WTC11 (cell line): ENCODE data around the gene TP53BP2. TPM values are rescaled to one million over a fixed set of nuclear protein-coding genes. Genes with fewer than 3 reads are reported as not detected.

Source experiments
- ATAC-seq: fragments of 200-7000 bp; cut with Tn5 transposase; 2 replicates; pipeline ENCODE4 v1.10.0; 2021; ENCODE audit warnings: mild to moderate bottlenecking, moderate library complexity
- CTCF ChIA-PET: fragments of 300-600 bp; sonication (Branson Sonifier 250); formaldehyde crosslinking; loops from one replicate; lab custom pipeline; 2021; ENCODE audit warnings: antibody characterized with exemption; lab: Charles Lee
- POLR2A ChIA-PET: fragments of 350-600 bp; sonication (Branson Sonifier 250); formaldehyde crosslinking; loops from one replicate; lab custom pipeline; 2021; ENCODE audit warnings: antibody characterized with exemption; lab: Charles Lee
- DNase-seq: peaks from one replicate; pipeline ENCODE4 v3.0.0; 2021; ENCODE audit warnings: low spot score
- H3K27ac Mint-ChIP-seq: 2 replicates; pipeline ENCODE4 v1.8.0; 2021; ENCODE audit warnings: mixed read lengths
- H3K27me3 Mint-ChIP-seq: 2 replicates; pipeline ENCODE4 v1.8.0; 2021; ENCODE audit warnings: low read depth, mild to moderate bottlenecking, moderate library complexity, mixed read lengths
- H3K36me3 Mint-ChIP-seq: 2 replicates; pipeline ENCODE4 v1.8.0; 2021; ENCODE audit warnings: mixed read lengths
- H3K4me1 Mint-ChIP-seq: 2 replicates; pipeline ENCODE4 v1.8.0; 2022; ENCODE audit warnings: mixed read lengths
- H3K4me3 Mint-ChIP-seq: 2 replicates; pipeline ENCODE4 v1.8.0; 2021; ENCODE audit warnings: mild to moderate bottlenecking, moderate library complexity, mixed read lengths
- H3K9me3 Mint-ChIP-seq: 2 replicates; pipeline ENCODE4 v1.8.0; 2021; ENCODE audit warnings: mixed read lengths
- AR ChIP-seq: fragments of 250-450 bp; sonication (Bioruptor Pico); IDR thresholded peaks from 2 replicates; pipeline ENCODE4 v1.9.0; 2021; ENCODE audit warnings: mild to moderate bottlenecking
- ATF3 ChIP-seq: sonication (generic); formaldehyde crosslinking; conservative IDR thresholded peaks from 2 replicates; pipeline ENCODE4 v1.8.1; 2022; ENCODE audit warnings: mild to moderate bottlenecking, missing genetic modification reagents
- ATF6 ChIP-seq: sonication (generic); formaldehyde crosslinking; IDR thresholded peaks from 2 replicates; pipeline ENCODE4 v1.8.1; 2023; ENCODE audit warnings: mild to moderate bottlenecking, missing genetic modification reagents
- CREB1 ChIP-seq: sonication (generic); formaldehyde crosslinking; IDR thresholded peaks from 2 replicates; pipeline ENCODE4 v1.8.0; 2023; ENCODE audit warnings: mild to moderate bottlenecking, missing genetic modification reagents
- GRHL2 ChIP-seq: fragments of 250-450 bp; sonication (Bioruptor Pico); IDR thresholded peaks from 2 replicates; pipeline ENCODE4 v1.8.0; 2022; ENCODE audit warnings: mild to moderate bottlenecking, moderate library complexity; ENCODE audit not compliant: insufficient replicate concordance, severe bottlenecking
- NFYB ChIP-seq: sonication (generic); formaldehyde crosslinking; conservative IDR thresholded peaks from 2 replicates; pipeline ENCODE4 v1.8.0; 2022; ENCODE audit warnings: low read depth, missing genetic modification reagents
- PREB ChIP-seq: sonication (generic); formaldehyde crosslinking; IDR thresholded peaks from 2 replicates; pipeline ENCODE4 v1.8.1; 2022; ENCODE audit warnings: mild to moderate bottlenecking, missing genetic modification reagents, moderate library complexity, borderline replicate concordance
- SMAD3 ChIP-seq: sonication (generic); formaldehyde crosslinking; IDR thresholded peaks from 2 replicates; pipeline ENCODE4 v1.8.0; 2022; ENCODE audit warnings: missing genetic modification reagents, mild to moderate bottlenecking, borderline replicate concordance
- SMAD4 ChIP-seq: sonication (generic); formaldehyde crosslinking; IDR thresholded peaks from 2 replicates; pipeline ENCODE4 v1.8.0; 2022; ENCODE audit warnings: mild to moderate bottlenecking, missing genetic modification reagents
- SOX15 ChIP-seq: fragments of 250-450 bp; sonication (Bioruptor Pico); IDR thresholded peaks from 2 replicates; pipeline ENCODE4 v1.9.0; 2021; ENCODE audit warnings: mild to moderate bottlenecking
- STAT6 ChIP-seq: sonication (generic); formaldehyde crosslinking; conservative IDR thresholded peaks from 2 replicates; pipeline ENCODE4 v1.8.1; 2023; ENCODE audit warnings: mild to moderate bottlenecking, low read depth, missing genetic modification reagents, moderate library complexity
- TEAD1 ChIP-seq: sonication (generic); formaldehyde crosslinking; IDR thresholded peaks from 2 replicates; pipeline ENCODE4 v1.8.0; 2022; ENCODE audit warnings: mild to moderate bottlenecking, missing genetic modification reagents
- USF2 ChIP-seq: sonication (generic); formaldehyde crosslinking; IDR thresholded peaks from 2 replicates; pipeline ENCODE4 v1.8.1; 2023; ENCODE audit warnings: mild to moderate bottlenecking, missing genetic modification reagents, moderate library complexity
- ZBTB43 ChIP-seq: sonication (generic); formaldehyde crosslinking; IDR thresholded peaks from 2 replicates; pipeline ENCODE4 v1.8.1; 2023; ENCODE audit warnings: mild to moderate bottlenecking, missing genetic modification reagents
- ZNF423 ChIP-seq: fragments of 250-450 bp; sonication (Bioruptor Pico); IDR thresholded peaks from 2 replicates; pipeline ENCODE4 v2.1.2; 2022; ENCODE audit warnings: mild to moderate bottlenecking, moderate library complexity
- ZSCAN18 ChIP-seq: fragments of 250-450 bp; sonication (Bioruptor Pico); IDR thresholded peaks from 2 replicates; pipeline ENCODE4 v2.1.2; 2022; ENCODE audit warnings: mild to moderate bottlenecking, moderate library complexity
- total RNA-seq: library from RNA; stranded (reverse); gene quantifications from 3 replicates; pipeline ENCODE4 v1.2.3, GENCODE V29; 2021

TP53BP2 gene
- total RNA-seq, 1 experiment from 2014 or later = 42.7 TPM

- H3K4me3 Mint-ChIP-seq = no peak overlapping the region
- no peak for DNase-seq
- peaks cover 17% of the 10 kb centered on the region for H3K4me1 Mint-ChIP-seq
- H3K9me3 Mint-ChIP-seq = 0 out of 2 replicates have a peak, but pooled peaks cover 4% of the 10 kb centered on the region
- POLR2A ChIA-PET = no interaction called here
- H3K27me3 Mint-ChIP-seq = no peaks in the 10 kb centered on the region
- TF ChIP-seq PREB (CRISPR knock-in tag) = no peak
- no peak for TF ChIP-seq ATF3 (CRISPR knock-in tag)
- TF ChIP-seq SOX15 (CRISPR knock-in tag) = no peak
- TF ChIP-seq USF2 (CRISPR knock-in tag) = no peak
- TF ChIP-seq ATF6 = no peak
- TF ChIP-seq STAT6 = no peak
- no peak for TF ChIP-seq SMAD3 (CRISPR knock-in tag)
- no peak for TF ChIP-seq SMAD4 (CRISPR knock-in tag)
- TF ChIP-seq ZSCAN18 (CRISPR knock-in tag) = no peak
- TF ChIP-seq TEAD1 (CRISPR knock-in tag) = no peak
- no peak for TF ChIP-seq GRHL2
- no peak for TF ChIP-seq ZBTB43 (CRISPR knock-in tag)
- TF ChIP-seq NFYB = no peak
- TF ChIP-seq CREB1 (CRISPR knock-in tag) = no peak
- no peak for TF ChIP-seq ZNF423 (CRISPR knock-in tag)
- no peak for TF ChIP-seq AR (CRISPR knock-in tag)
- CTCF ChIA-PET = interaction anchor here (0.6 kb wide), 1 partner anchor 15 kb away, joined by 3 read pairs; no protein-coding TSS in a partner anchor
- no peak for ATAC-seq
- H3K36me3 Mint-ChIP-seq = peaks cover 44% of the 10 kb centered on the region
- peak overlapping the region; percentile 68; the same call in 1 of the 2 replicates for H3K27ac Mint-ChIP-seq
Measured at GRCh38 chr1:223774134-223774814, 71.5 kb downstream of the TP53BP2 start.
